Measurements from ENCODE around the gene GPI.

DNA sequence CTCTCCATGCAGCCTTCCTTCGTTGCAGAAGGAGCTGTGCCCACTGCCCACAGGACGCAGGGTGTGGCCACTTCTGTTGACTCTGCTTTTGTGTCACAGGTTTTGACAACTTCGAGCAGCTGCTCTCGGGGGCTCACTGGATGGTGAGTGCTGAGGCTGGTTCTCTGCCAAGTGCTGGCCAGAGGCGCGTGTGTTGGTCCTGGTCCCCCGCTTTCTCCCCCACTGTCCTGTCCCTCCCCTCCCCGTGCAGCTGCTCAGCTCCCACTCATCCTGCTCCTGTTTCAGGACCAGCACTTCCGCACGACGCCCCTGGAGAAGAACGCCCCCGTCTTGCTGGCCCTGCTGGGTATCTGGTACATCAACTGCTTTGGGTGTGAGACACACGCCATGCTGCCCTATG is 28.6 kb downstream of the GPI start:
- TF ChIP-seq ZNF605 (CRISPR knock-in tag; IDR thresholded peaks at IDR 0.05) (no peak), ZNF274 (CRISPR knock-in tag; IDR thresholded peaks at IDR 0.05) (no peak), CEBPB (IDR thresholded peaks at IDR 0.05; ENCODE audit: borderline replicate concordance, low read depth, low read length) (no peak)
